HepG2 (cell line): ENCODE results near the gene DPYSL3.
"Not testable (repeated sequence)": the region's sequence is repeated elsewhere in the genome, so short reads cannot be mapped to it uniquely, and the experiment has no call there.

Experiments
- BRF2 ChIP-seq: sonication (generic); formaldehyde crosslinking; IDR thresholded peaks from 2 replicates; pipeline ENCODE4 v1.8.1; 2022; ENCODE audit warnings: mild to moderate bottlenecking, missing genetic modification reagents
- E2F1 ChIP-seq: sonication (generic); formaldehyde crosslinking; IDR thresholded peaks from 2 replicates; pipeline ENCODE4 v1.5.0; 2020; ENCODE audit warnings: missing genetic modification reagents
- HNRNPH1 ChIP-seq: fragments of 200-400 bp; formaldehyde crosslinking; optimal IDR thresholded peaks from 2 replicates; pipeline ENCODE3; 2017; ENCODE audit warnings: mild to moderate bottlenecking, low read depth, low read length
- YY1 ChIP-seq: IDR thresholded peaks from 2 replicates; pipeline ENCODE4 v1.6.1; 2011; ENCODE audit warnings: low read length, low read depth, moderate library complexity, mild to moderate bottlenecking; ENCODE audit not compliant: insufficient read depth, insufficient replicate concordance
- ZZZ3 ChIP-seq: sonication (generic); formaldehyde crosslinking; IDR thresholded peaks from 2 replicates; pipeline ENCODE4 v1.4.0; 2020; ENCODE audit warnings: missing genetic modification reagents, mild to moderate bottlenecking, borderline replicate concordance

GRCh38 chr5:147553817-147554216, 43.9 kb upstream of the DPYSL3 start:
- TF ChIP-seq ZZZ3 (CRISPR knock-in tag); HNRNPH1; YY1; E2F1; BRF2: not testable (repeated sequence)
